ENCODE data around the gene C1orf53.
"Not testable (repeated sequence)": the region's sequence is repeated elsewhere in the genome, so short reads cannot be mapped to it uniquely, and the experiment has no call there.

Gene C1orf53

DNA sequence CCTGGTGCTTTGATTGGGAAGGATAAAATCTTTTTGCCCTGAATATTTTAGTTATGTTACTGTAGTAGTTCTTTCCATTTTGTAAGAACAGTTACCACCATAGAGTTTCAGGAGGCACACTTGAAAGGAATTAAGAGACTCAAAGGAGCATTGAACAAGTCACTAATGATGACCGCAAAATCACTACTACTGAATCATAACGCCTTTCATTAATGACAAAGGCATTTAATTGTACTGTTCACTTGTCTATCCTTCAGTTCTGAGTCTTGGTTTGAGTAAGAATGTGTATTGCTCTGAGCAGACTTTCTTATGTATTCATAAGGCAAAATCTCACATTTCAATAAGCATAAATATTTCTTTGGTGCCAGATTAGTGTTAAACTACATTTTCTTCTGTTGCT, 39.6 kb downstream of the C1orf53 start:
- Histone ChIP-seq H3K4me1 (no peaks in the 10 kb centered on the region), H4K20me1 (no peaks in the 10 kb centered on the region), H3K27me3 (no peaks in the 10 kb centered on the region), H3K9ac (no peak overlapping the region), H3K27ac (no peak overlapping the region), H3K36me3 (no peaks in the 10 kb centered on the region), H3K4me3 (no peak overlapping the region), H3K4me2 (no peak overlapping the region), H3K9me3 (replicated peaks in 1 of 11) (no peaks in the 10 kb centered on the region)
- TF ChIP-seq Cebpa-rat (IDR thresholded peaks at IDR 0.05) = no peak

DNA sequence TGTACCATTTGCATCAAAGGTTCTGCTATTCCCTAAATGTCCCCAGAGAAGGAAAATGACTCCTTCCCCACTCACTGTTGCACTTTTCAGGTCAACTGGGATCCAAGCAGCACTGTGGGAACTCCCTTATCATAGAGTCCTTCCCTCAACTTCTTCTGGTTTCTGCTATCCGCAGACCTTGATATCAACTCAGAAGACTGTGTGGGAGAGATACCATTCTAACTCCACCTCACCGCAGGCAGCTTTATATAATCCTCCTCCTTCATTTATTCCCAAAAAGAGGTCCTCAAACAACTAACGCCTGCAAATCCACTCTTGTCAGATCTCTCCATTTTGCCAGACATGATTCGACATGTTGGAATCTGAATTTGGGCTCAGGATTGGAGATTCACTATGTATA, 42.1 kb downstream of the C1orf53 start:
- Histone ChIP-seq H3K4me3 (no peak overlapping the region), H3K9me3 (replicated peaks in 1 of 11) (no peaks in the 10 kb centered on the region), H3K4me1 (no peaks in the 10 kb centered on the region), H3K27me3 (no peaks in the 10 kb centered on the region), H3K27ac (no peak overlapping the region), H3K36me3 (no peaks in the 10 kb centered on the region), H4K20me1 (no peaks in the 10 kb centered on the region), H3K4me2 (no peak overlapping the region), H3K9ac (no peak overlapping the region)
- TF ChIP-seq Cebpa-rat (IDR thresholded peaks at IDR 0.05) = no peak

DNA sequence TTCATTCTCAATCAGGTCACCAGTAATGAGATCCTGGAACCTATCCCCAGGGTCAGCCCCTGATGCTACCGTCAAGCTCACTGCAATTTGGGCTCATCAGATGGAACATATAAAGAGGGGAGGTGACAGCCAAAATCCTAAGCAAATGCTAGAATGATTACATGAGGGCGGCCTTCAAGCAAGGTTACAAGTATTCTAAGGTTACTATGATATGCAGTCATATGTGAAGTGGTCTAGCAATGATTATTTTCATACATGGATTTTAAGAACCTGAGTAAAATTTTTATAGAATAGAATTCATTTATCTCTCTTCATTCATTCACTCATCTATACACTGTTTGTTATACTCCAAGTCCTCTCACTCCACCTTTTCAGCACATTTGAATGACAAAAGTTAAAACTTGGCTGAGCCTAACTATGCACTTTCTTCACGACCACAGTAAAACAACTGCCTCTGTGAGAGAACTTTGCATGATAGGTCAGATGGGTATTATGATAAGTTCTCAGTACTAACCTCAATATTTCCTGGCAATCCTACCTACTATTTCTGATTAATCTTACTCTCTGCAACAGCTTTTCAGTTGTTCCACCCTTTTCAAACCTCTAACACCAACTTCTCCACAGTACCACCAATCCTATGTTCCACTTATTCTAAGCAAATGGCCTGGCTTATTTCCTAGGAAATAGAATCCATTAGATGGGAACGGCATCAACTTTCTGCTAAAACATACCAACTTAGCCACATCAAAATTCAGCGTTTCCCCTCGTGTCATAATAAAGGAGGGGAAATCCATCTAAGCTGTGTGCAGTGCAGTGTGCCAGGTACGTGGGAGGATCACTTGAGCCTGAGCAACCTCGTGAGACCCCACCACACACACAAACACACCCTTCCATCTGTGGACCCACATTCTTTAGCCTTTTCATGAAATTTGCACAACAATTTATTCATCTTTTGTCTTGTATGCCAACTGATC, 46.8 kb downstream of the C1orf53 start:
- Histone ChIP-seq H3K4me1 (no peaks in the 10 kb centered on the region), H3K27ac (no peak overlapping the region)

GRCh38 chr1:197951089-197951488, 48.7 kb downstream of the C1orf53 start:
- Histone ChIP-seq H4K20me1 (no peaks in the 10 kb centered on the region), H3K36me3 (no peaks in the 10 kb centered on the region), H3K4me2 (no peak overlapping the region), H3K9me3 (replicated peaks in 1 of 11) (no peaks in the 10 kb centered on the region), H3K27me3 (no peaks in the 10 kb centered on the region), H3K4me3 (no peak overlapping the region), H3K4me1 (no peaks in the 10 kb centered on the region), H3K27ac (no peak overlapping the region), H3K9ac (no peak overlapping the region)
- TF ChIP-seq Cebpa-rat (IDR thresholded peaks at IDR 0.05) = no peak

More for the DNA sequence above, 46.8 kb downstream of the C1orf53 start:
- Histone ChIP-seq H3K36me3 (no peaks in the 10 kb centered on the region), H3K4me2 (no peak overlapping the region), H3K9me3 (replicated peaks in 1 of 11) (no peaks in the 10 kb centered on the region), H3K27me3 (no peaks in the 10 kb centered on the region), H4K20me1 (no peaks in the 10 kb centered on the region), H3K9ac (no peak overlapping the region), H3K4me3 (no peak overlapping the region)
- no peak for TF ChIP-seq Cebpa-rat (IDR thresholded peaks at IDR 0.05)

DNA sequence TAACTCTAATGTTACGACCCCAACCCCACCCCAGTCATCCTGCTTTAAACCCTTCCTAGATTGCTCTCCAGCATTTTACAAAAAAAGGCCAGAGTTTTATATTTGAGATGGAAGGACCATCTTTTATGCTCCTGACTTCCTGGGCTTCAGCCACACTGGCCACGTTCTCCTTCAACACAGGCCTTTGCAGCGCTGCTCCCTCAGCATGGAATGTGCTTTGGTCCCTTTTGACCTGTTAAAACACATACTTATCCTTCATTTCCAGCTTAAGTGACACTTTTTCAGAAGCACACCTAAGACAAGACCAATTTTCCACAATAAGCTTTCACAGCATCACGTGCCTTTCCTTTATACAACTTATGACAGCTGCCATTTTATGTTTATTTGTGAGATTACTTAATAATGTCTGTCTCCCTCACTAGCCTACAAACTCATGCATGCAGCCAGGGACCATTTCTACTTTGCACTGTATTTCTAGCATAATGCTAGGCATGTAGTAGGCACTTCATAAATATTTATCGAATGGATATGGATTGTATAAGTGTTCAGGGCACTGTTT, 49.3 kb downstream of the C1orf53 start:
- Histone ChIP-seq H3K27me3 (no peaks in the 10 kb centered on the region), H3K9ac (no peak overlapping the region), H3K36me3 (no peaks in the 10 kb centered on the region), H3K4me3 (no peak overlapping the region), H3K9me3 (replicated peaks in 1 of 11) (no peaks in the 10 kb centered on the region), H3K4me1 (no peaks in the 10 kb centered on the region), H3K4me2 (no peak overlapping the region), H3K27ac (no peak overlapping the region), H4K20me1 (no peaks in the 10 kb centered on the region)
- TF ChIP-seq Cebpa-rat (IDR thresholded peaks at IDR 0.05) = no peak

DNA sequence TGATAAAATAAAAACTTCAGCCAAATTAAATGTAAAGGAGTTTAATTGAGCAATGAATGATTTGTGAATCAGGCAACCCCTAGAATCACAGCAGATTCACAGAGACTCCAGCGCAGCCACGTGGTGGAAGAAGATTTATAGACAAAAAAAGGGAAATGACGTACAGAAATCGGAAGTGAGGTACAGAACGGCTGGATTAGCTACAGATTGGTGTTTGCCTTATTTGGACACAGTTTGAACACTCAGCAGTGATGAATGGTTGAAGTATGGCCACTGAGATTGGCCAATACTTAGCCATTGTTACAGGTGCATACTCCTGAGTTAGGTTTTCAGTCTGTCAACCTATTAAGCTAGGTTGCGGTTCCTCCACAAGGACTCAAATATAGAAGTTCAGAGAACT, 51.0 kb downstream of the C1orf53 start:
- H3K9me3 ChIP-seq (replicated peaks in 1 of 11); H3K4me1 ChIP-seq; H3K9ac ChIP-seq; H3K4me3 ChIP-seq; H3K4me2 ChIP-seq; H3K27ac ChIP-seq; H3K36me3 ChIP-seq; H3K27me3 ChIP-seq; H4K20me1 ChIP-seq: not testable (repeated sequence)

DNA sequence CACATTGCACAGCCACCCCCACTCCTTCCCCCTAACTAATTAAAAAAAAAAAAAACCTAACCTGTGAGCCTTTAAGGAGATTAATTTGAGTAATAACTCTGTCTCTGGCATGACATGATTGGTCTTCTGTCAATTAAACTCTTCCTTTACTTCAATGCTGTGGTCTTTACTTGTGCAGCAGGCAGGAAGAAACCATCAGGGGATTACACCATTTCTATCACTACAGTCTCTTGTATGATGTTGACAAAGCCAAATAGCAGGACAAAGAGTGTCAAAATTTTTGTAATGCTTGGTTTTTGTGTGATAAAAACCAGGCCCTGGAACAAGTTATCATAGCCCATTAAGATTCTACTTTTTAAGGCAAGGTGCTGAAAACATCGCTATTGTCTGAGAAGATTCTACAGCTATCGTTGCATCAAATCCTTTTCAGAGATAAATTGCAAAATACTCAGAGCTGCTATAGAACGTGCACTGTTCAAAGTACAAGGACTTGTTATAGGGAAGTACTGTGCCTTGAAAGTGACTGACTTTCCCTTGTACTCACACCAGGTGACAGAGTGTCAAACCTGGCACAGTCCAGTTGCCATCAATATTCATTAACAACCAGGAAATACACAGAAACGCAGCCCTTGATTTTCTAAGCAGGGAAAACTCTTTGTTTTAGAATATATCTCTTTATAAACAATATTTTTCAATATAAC, 52.4 kb downstream of the C1orf53 start:
- no peak overlapping the region for H3K9ac ChIP-seq
- no peak overlapping the region for H3K27ac ChIP-seq
- no peaks in the 10 kb centered on the region for H3K4me1 ChIP-seq
- no peaks in the 10 kb centered on the region for H3K36me3 ChIP-seq
- TF ChIP-seq Cebpa-rat (IDR thresholded peaks at IDR 0.05) = no peak
- no peak overlapping the region for H3K4me3 ChIP-seq
- no peaks in the 10 kb centered on the region for H3K9me3 ChIP-seq (replicated peaks in 1 of 11)
- no peaks in the 10 kb centered on the region for H4K20me1 ChIP-seq
- H3K27me3 ChIP-seq = no peaks in the 10 kb centered on the region
- no peak overlapping the region for H3K4me2 ChIP-seq

DNA sequence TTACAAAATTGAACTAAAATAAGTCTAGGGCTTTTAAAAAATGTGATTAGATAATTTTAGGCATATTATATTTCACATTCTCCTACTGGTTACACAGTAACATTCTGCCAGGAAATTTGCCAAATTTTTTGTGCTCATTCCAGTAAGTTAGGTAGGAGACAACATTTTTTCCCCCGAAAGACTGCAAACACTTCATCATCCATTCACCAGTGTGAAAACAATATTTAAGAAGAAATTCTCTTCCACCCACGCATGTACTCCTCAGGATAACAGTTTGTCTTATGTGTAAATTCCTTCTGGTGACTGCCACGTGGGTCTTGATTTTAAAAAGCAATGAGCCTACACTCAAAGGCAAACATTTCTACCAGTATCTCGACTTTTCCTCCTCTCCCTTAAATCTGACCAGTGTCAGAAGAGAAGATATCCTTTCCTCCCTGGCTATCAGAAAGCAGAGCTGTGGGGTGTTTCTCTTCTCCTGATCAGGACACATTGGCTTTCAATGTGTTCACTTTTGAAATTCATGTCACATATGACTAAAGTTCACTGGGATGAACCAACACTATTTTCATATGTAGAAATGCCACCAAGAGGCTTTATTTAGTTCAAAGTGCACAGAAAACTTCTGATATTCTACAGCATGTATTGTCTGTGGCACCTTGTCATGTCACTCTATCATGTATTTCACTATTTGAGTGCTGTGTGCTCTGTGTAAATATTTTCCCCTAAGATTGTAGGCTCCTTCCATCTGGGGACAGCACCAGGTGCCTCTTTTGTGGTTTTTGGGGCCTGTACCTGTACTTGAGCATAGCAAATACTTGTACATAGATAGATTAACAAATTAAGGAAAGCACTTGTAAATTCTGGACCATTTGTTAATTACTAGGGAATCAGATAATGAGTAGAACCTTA, 53.3 kb downstream of the C1orf53 start:
- H3K9me3 ChIP-seq (replicated peaks in 1 of 11) = no peaks in the 10 kb centered on the region
- no peak overlapping the region for H3K9ac ChIP-seq
- H3K36me3 ChIP-seq = no peaks in the 10 kb centered on the region
- no peaks in the 10 kb centered on the region for H3K4me1 ChIP-seq
- H3K4me3 ChIP-seq = no peak overlapping the region
- H3K27ac ChIP-seq = no peak overlapping the region
- no peaks in the 10 kb centered on the region for H3K27me3 ChIP-seq
- no peaks in the 10 kb centered on the region for H4K20me1 ChIP-seq
- no peak overlapping the region for H3K4me2 ChIP-seq
- no peak for TF ChIP-seq Cebpa-rat (IDR thresholded peaks at IDR 0.05)
